ENCODE results near the gene ZNF554. TPM values are rescaled to one million over a fixed set of nuclear protein-coding genes. Genes with fewer than 3 reads are reported as not detected.
A peak's percentile ranks its signal among the peaks of the same experiment; 100 is the strongest.

ZNF554 gene
- total RNA-seq, 1 experiment from 2014 or later: 5.9 TPM

DNA sequence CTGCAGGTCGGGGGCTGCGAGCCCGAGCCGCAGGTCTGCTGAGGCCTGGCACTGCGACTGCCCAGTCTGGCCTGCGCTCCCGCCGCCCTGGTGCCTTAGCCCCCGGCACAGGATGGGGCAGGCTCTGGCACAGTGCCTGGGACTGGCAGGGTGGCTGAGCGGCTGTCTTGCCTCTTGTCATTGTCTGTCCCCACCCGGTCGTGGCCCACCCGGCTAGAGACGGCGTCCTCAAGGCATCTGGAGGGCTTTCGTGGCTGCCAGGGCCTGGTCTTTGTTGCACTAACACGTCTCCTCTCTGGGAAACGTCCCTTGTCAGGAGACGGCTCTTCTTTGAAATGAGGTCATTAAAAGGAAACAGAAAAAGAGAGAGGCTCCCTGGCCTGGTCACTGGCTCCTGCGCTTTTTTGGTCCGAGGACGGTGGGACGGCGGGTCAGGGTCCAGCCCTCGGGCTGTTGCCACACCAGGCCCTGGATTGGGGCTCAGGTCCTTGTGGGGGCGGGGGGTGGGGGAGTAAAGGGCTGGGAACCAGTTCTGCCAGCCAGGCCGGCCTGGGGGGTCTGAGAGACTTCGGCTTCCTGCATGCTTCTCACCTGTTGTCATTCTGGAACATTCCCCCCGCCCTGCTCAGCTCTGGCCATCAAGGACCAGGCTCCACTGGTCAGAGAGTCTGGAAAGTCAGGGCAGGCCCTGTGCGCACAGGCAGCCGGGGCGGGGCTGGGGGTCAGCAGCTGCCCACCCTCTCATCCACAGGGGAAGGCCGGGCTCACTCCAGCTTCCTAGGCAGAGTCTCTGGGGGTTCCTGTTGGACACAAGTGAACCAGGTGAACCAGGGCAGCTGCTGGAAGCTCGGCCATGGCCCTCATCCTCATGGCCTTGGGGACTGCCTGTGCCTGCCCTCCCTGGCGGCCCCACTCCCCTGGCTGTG lies 6.2 kb upstream of the ZNF554 start:
- no peak overlapping the region for H3K56ac ChIP-seq (ENCODE audit: insufficient read length, low read depth, low read length)
- H2BK15ac ChIP-seq (ENCODE audit: low read depth, low read length): no peak overlapping the region
- no peak overlapping the region for H3K18ac ChIP-seq (ENCODE audit: insufficient read length, low read depth, low read length)
- WGBS (ENCODE audit: extremely low coverage, insufficient read length, low lambda C conversion rate): no CpG with 5 or more reads among the region's 35 CpGs
- H3K9me3 Mint-ChIP-seq: peaks cover 0 to 2% of the 10 kb centered on the region in 2 experiments; a peak in 3 of 5 replicates
- H3K23me2 ChIP-seq (ENCODE audit: insufficient read length, low read depth, low read length, poor library complexity, severe bottlenecking): no peaks in the 10 kb centered on the region
- peaks cover 16 to 42% (median 26%) of the 10 kb centered on the region in 3 experiments for H3K36me3 Mint-ChIP-seq (ENCODE audit: insufficient read depth in 1 of 3, low read depth in 3 of 3)
- H3K4me2 ChIP-seq (ENCODE audit: insufficient read depth, insufficient read length, low read length): no peak overlapping the region
- no peak overlapping the region for H2BK20ac ChIP-seq (ENCODE audit: low read depth, low read length, poor library complexity, severe bottlenecking)
- H4K8ac ChIP-seq (replicated peaks; ENCODE audit: insufficient read length, low read depth, low read length): no peak overlapping the region
- H3K27ac ChIP-seq (ENCODE audit: insufficient read length, low read depth, low read length): no peak overlapping the region
- H4K91ac ChIP-seq (ENCODE audit: insufficient read length, low read depth, low read length): no peak overlapping the region
- H3K14ac ChIP-seq (ENCODE audit: insufficient read depth, low read length): no peak overlapping the region
- no peak overlapping the region for H3T11ph ChIP-seq (ENCODE audit: low read length)
- H4K20me1 ChIP-seq (ENCODE audit: control insufficient read depth, insufficient read depth, insufficient read length): no peaks in the 10 kb centered on the region
- no peak overlapping the region for H3K4me3 Mint-ChIP-seq
- H3K4ac ChIP-seq (ENCODE audit: low read depth, low read length): no peak overlapping the region
- H3K9me3 ChIP-seq (ENCODE audit: control insufficient read depth, low read depth, low read length): no peaks in the 10 kb centered on the region
- no peak overlapping the region for H2AFZ ChIP-seq (ENCODE audit: low read length)
- H2BK120ac ChIP-seq (ENCODE audit: low read depth, low read length, poor library complexity, severe bottlenecking): no peak overlapping the region
- no peaks in the 10 kb centered on the region for H3K27me3 ChIP-seq (ENCODE audit: insufficient read depth, low read length)
- no peak overlapping the region for H3K9ac ChIP-seq (ENCODE audit: extremely low read depth, insufficient read length, low read length)
- TF ChIP-seq, protein P1, sequence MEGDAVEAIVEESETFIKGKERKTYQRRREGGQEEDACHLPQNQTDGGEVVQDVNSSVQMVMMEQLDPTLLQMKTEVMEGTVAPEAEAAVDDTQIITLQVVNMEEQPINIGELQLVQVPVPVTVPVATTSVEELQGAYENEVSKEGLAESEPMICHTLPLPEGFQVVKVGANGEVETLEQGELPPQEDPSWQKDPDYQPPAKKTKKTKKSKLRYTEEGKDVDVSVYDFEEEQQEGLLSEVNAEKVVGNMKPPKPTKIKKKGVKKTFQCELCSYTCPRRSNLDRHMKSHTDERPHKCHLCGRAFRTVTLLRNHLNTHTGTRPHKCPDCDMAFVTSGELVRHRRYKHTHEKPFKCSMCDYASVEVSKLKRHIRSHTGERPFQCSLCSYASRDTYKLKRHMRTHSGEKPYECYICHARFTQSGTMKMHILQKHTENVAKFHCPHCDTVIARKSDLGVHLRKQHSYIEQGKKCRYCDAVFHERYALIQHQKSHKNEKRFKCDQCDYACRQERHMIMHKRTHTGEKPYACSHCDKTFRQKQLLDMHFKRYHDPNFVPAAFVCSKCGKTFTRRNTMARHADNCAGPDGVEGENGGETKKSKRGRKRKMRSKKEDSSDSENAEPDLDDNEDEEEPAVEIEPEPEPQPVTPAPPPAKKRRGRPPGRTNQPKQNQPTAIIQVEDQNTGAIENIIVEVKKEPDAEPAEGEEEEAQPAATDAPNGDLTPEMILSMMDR (conservative IDR thresholded peaks at IDR 0.05): no peak
- no peaks in the 10 kb centered on the region for H3K4me1 ChIP-seq (ENCODE audit: insufficient read depth, low read length)
- no peak overlapping the region for H2BK12ac ChIP-seq (ENCODE audit: insufficient read length, low read depth, low read length)
- no peak overlapping the region for H3K23ac ChIP-seq (ENCODE audit: insufficient read length, low read depth, low read length)
- no peak for DNase-seq
- peaks cover 1% of the 10 kb centered on the region for H3K27me3 Mint-ChIP-seq (ENCODE audit: low read depth)
- no peaks in the 10 kb centered on the region for H3K4me1 Mint-ChIP-seq
- H4K5ac ChIP-seq (ENCODE audit: insufficient read length, low read depth, low read length): no peak overlapping the region
- no peak overlapping the region for H2BK5ac ChIP-seq (ENCODE audit: insufficient read length, low read length)
- H3K27ac Mint-ChIP-seq: peak overlapping the region in 1 of 3 experiments; percentile 31; a peak in 1 of 7 replicates
- no peak overlapping the region for H2AK5ac ChIP-seq (ENCODE audit: insufficient read length, low read length)
- H3K79me2 ChIP-seq (ENCODE audit: insufficient read depth, low read length): no peaks in the 10 kb centered on the region
- no peaks in the 10 kb centered on the region for H3K79me1 ChIP-seq (ENCODE audit: insufficient read depth, low read depth, low read length, poor library complexity, severe bottlenecking)
